NCI-H2227 treated with DMSO at 0.1 percent for 48 hours (cell line): ENCODE data around the gene DMRT3.
A peak's percentile ranks its signal among the peaks of the same experiment; 100 is the strongest.
"Not testable (repeated sequence)": the region's sequence is repeated elsewhere in the genome, so short reads cannot be mapped to it uniquely, and the experiment has no call there.

Experiments used
- DNase-seq: peaks from one replicate; lab custom pipeline; 2025; lab: John Stamatoyannopoulos, UW

The DMRT3 gene

DNA sequence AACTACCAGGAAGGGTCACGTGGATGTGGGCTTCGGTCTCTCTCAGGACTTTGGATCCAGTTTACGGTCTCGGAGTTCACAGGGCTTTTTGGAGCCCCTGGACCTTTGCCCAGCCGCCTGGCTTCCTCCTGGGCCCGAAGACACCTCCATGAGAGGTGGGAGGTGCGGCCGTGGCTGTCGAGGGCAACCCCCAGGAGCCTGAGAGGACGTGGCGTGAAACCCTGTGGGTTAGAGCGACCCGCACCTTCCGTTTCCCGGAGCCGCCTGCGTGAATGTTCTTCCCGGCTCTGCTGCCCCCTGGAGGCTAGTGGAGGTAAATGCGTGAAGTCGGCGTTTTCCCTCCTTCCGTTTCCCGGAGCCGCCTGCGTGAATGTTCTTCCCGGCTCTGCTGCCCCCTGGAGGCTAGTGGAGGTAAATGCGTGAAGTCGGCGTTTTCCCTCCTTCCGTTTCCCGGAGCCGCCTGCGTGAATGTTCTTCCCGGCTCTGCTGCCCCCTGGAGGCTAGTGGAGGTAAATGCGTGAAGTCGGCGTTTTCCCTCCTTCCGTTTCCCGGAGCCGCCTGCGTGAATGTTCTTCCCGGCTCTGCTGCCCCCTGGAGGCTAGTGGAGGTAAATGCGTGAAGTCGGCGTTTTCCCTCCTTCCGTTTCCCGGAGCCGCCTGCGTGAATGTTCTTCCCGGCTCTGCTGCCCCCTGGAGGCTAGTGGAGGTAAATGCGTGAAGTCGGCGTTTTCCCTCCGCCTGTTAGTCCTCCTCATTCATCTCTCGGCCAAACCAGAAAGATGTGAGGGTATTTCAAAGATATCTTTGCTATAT is 22.1 kb downstream of the DMRT3 start:
- DNase-seq: not testable (repeated sequence)

DNA sequence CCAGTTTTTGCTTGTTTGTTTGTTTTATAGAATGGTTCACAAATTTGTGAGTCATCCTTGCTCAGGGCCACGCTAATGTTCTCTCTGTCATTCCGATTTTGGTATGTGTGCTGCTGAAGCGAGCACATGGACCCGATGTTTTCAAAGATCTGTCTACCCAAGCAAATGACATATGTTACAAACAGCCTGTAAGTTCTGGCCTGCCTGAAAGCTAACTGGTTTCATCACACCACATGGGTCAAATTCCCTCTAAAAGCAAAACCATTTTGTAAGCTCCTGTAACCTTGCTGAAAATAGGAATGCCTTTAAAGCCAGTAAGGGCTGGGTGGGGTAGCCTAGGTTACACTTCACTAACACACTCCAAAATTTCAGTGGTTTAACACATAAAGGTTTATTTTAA is 25.4 kb downstream of the DMRT3 start:
- no peak for DNase-seq

DNA sequence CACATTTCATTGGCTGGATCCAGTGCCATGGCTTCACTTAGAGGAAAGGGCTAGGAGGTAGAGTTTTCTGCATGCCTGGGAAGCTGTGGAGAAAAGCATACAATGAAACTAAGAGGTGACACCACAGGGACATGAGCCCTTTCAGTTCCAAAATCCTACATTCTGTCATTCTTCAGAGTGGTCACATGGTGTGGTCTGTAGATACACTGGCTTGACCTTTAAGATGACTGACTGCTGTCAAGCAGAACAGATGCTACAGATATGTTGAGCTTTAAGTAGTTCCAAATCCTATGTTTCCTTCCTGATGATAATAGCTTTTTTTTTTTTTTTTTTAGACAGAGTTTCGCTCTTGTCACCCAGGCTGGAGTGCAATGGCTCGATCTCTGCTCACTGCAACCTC is 26.2 kb downstream of the DMRT3 start:
- DNase-seq: no peak

DNA sequence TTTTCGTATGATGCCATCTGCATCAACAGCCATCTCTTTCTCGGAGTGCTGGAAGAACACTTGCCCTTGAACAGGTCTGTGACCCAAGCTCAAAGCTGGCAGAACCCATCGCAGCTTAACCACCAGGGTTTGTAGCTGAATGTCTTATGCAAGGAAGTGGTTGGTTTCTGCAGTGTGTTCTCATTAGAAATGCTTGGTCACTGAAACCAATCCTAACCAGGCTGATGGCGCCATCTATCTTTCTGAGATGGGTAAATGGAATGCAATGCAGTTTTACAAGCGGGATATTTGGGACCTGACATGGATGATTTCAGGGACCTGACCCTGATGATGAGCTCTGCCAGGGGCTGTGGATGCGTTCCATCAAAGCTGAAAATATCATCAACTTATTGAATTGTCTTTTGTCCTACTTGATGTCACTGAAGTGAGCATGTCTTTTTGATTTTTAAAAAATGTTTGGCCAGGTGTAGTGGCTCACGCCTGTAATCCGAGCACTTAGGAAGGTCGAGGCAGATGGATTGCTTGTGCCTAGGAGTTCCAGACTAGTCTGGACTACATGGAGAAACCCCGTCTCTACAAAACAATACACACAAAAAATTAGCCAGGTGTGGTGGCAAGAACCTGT is 28.7 kb downstream of the DMRT3 start:
- DNase-seq: peak; percentile 4

DNA sequence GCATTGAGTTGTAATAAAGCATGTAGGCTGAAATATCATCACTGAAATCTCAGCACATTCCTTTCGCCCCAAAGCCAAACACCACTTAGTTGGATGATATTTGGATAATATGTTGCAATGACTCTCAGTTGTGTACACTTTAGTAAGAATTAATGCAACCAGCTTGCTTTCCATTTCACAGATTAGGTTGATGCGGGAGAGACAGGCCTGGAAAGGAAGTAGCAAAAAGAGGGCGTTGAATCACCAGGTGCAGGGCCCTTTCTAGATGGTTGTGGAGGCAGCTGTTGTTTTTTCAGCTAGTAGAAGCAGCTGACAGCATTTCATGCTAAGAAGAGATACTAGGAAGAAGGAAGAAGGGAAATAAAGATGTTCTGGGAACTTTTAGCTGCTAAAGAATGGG is 30.9 kb downstream of the DMRT3 start:
- no peak for DNase-seq

DNA sequence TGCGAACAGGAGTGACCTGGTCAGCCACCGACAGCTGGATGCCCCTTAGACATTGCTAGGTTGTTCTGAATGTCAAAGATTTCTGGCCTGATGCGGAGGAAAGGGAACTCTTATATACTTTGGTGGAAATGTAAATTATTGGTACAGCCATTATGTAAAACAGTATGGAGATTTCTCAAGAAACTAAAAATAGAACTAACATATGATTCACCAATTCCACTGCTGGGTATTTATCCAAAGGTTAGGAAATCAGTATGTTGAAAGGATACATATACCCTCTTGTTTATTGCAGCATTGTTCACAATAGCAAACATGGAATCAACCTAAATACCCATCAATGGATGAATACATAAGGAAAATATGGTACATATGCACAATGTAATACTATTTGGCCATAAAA is 31.8 kb downstream of the DMRT3 start:
- DNase-seq: no peak

DNA sequence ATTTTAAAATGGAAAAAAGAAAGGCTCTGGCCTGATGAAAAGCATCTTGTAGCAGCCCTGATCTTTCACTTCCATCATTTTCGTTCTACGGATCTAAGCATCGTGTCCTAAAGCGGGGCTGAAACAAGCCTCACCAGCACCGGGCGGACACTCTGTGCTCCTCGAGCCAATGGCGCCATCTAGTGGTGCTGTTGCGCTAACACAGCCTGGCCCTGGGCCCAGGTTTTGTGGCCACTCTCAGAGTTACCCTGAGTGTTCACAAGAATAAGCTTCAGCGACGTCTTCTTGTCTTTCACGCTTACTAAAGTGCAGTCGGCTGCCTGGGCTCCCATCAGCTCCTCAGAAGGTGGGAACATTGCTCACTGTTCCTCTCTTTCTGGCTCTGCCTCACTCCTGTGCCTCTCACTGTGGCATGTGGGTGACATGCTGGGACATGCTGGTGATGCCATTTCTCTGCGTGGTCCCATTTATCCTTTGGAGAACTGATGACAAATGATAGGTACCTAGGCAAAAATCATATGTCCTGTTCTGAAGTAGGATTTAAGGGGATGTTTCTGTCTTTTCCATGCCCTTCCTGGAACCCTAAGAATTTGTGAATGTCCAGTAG is 32.7 kb downstream of the DMRT3 start:
- DNase-seq: peak; percentile 37

DNA sequence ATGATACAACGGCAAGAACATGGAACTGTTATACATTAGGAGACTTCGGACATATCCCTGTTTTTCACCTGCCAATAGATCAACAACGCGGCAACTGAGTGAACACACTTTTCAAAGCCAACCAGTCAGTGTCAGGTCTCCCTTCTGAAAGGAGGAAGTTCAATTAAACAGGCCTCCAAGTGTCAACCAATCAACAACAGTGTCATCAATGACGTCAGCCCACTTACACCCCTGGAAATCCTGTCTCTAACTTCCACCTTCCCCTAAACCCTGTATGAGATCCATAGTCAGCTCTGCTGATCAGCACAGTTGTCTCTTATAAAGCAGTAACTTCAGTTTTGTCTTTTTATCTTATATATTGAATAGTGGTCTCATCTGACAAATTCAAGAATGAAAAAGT is 36.6 kb downstream of the DMRT3 start:
- no peak for DNase-seq

DNA sequence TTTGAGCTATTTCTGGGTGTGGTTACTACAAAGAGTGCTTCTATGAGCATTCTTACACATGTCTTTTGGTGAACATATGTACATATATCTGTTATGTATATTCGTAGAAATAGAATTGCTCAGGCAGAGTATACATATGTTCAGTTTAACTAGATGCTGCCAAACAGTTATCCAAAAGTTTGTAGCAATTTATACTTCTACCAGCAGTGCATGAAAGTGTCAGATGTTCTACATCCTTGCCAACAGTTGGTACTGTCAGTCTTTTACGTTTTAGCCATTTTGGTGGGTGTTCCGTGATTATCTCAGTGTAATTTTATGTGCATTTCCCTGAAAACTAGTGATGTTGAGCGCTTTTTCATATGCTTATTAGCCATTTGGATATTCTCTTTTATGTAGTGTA is 37.8 kb downstream of the DMRT3 start:
- no peak for DNase-seq

DNA sequence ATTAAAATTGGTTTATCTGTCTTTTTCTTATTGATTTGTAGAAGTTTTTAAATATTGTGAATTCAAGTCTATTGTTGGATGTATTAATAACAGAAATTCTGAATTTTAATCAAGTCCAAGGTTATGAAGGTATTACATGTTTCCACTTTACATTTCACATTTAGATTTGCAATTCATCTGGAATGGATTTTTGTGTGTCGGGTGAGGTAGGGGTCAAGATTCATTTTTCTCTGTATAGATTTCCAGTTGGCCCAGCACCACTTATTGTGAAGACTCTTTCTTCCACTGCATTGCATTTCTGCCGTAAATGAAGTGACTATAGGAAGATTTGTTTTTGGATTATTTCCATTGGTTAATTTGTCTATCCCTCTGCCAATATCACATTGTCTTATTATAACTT is 38.2 kb downstream of the DMRT3 start:
- no peak for DNase-seq

DNA sequence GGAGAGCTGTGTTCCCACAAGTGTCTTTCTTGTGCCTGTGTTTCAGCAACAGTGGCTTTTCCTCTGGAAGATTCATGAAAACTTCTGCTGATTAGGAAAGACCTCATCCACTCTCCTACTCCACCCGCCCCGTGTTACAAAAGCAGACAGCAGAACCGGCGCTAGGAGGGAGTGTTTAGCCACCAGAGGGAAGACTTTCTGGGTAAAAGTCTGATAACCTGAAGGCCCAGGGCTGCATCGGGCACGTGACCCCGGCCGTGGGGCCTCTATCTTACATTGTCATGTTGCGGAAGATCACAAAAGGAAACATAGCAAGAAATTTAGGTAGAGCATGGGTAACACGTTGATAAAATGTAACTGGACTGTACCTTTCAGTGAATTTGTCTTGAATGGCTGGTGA is 41.7 kb downstream of the DMRT3 start:
- DNase-seq: no peak

DNA sequence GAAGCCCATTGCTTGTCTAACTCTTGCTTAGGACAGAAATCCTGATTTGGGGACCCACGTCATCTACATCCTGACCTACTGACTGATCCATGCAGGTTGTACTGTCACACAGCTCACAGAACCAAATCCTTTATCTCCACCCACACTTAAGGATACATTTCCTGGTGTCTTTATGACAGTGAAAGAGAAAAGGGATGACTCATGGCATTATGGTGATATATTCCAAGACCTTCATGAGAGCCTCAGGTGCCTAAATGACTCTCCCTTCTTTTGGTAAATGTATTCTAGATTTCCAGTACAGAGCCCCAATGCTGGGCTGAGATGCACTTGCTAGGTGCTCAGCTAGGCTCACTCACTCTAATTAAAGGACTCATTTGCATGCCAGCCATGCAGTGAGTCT is 47.7 kb downstream of the DMRT3 start:
- DNase-seq: no peak

DNA sequence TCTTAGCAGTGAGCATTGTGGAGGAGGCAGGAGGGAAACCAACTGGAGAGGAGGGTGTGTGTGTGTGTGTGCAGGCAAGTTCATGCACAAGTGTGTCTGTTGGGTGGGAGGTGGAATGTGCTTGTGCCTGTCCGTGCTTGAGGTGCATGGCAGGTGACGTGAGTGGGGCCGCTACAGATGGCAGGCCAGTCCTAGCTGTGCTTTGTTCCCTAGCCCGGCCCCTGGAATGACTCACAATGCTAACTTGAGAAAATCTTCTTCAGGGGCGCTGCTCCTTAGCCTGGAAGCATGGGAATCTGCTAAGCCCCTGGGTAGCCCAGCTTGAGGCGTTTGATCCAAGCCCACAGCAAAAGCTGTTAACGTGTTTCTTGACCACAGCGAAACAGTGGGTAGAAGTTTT is 48.7 kb downstream of the DMRT3 start:
- DNase-seq: no peak

DNA sequence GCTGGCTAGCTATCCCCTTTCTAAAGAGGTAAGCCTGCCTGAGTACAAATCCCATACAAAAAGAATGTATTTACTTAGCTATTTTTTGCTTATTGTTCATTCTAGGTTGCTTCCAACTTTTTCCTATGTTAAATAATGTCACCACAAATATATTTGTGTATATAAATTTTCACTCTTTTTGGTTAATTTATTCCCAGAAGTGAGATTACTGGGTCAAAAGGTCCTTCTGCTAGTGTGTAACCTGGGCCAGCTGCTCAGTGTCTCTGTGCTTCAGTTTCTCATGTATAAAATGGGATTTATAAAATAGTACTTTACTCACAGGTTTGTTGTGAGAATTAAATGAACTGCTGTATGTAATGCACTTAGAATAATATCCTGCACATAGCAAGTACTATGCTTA is 49.8 kb downstream of the DMRT3 start:
- DNase-seq: no peak

DNA sequence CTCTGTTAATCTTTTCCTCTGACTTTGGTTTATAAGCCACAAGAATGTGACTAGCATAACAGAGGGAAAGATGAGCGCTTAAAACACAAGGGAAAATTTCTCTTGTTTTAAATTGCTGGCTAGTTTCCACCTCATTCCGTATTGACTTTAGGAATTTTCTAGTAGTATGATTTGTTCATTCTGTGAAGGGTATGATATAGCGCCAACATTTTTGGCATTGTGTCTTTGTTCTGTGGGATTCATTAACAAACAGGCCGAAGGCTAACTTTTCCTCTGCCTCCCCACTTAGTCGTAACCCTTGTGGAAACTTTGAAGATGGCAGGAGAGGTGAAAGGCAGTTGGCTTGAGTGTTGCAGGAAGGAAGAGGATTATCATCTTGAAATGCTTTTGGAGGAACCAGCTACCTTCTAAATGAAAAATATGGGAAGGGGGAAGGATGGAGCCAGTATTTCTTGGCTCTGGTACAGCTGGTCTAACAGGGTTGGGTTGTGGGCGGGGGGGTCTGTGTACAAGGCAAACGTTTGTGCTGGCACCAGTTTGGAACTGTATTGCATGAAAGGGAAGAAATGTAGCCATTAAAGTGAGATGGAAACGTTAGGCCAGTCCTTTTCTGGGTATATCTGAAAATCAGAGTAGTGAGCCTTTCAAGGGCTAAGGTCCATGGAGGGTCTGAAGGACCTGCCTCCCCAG is 52.2 kb downstream of the DMRT3 start:
- DNase-seq: no peak

DNA sequence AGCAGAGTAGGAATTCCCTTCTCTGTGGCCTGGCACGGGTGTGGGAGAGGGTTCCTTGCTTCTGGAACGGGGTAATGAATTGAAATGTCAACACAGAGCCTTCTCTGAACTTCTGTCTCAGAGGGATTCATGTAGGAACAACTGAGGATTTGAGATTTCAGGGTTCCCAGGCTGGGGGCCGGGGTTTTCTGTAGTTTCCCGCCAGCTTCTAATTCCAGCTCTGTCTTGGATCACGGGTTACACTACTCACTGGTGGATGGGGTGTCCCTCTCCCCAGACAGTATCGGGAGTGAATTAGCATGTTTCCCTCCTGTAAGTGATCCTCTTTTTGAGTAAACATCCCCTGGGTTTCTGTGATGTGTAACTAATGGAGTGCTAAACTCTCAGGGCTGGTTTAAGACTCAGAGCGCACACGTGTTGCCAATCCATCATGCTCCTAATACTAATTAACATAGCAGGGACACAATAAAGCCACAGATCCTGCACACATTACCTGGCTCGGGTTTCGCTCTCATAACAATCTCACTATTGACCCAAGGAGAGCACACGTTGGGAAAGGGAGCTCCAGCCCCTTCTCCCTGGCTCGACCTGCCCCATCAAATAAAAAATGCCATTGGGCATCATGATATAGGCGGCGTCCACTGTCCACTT is 55.6 kb downstream of the DMRT3 start:
- DNase-seq: no peak

DNA sequence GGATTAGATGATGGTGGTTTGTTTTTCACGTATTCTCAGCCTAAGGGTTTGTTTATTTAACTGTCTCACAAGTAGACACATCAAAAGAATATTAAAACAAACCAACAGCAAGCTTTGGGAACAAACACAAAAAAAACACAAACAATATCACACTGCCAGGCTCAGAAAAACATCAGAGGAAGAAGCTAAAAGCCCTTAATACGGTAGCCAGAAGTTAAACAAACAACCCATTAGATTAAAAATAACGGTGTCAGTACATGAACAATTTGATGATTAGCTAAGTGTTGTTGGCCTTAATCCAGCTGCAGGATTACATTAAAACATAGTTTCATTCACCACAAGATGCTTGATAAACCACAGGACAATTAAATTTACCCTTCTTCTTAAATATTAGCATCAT is 57.8 kb downstream of the DMRT3 start:
- no peak for DNase-seq

DNA sequence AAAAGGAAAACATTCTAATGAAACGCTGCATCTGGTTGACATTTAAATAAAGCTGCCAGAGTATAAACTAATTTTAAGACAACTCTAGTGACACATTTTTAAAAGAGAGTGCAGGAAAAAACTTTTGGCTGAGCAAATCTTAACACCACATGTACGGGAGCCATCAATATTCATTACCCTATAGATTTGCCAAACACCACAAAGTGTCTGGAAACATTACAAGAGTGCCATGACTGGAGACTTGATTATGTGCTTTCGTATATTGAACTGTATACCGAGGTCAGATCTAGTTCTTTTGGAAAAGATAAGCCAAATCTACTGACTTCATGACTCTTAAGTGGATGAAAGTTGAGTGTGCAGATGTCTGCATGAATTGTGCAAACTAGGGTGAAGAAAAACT is 63.1 kb downstream of the DMRT3 start:
- DNase-seq: no peak
